Heart right ventricle (tissue), 16 donors: Measurements from ENCODE around the gene IQCK. TPM values are rescaled to one million over a fixed set of nuclear protein-coding genes. Genes with fewer than 3 reads are reported as not detected.

Experiments
- ATAC-seq, 8 donors: fragments of 200-7000 bp; cut with Tn5 transposase; one replicate each; pipeline ENCODE4 v1.9.1; 2020; ENCODE audit warnings: mild to moderate bottlenecking in 8 of 8, moderate library complexity in 8 of 8, moderate number of reproducible peaks in 1 of 8
- DNase-seq, 2 donors: peaks; one replicate each; pipeline ENCODE4 v3.0.0-alpha.2; 2020
- H3K27ac ChIP-seq, 10 donors: fragments of 200-600 bp; sonication (generic) in 2 of 10; one replicate each; pipeline versions ENCODE4 v1.5.0 to v1.8.0; 2020 to 2022; ENCODE audit warnings: mild to moderate bottlenecking in 3 of 10
- H3K27me3 ChIP-seq, 7 donors: fragments of 200-600 bp; one replicate each; pipeline ENCODE4 v1.8.0; 2021 to 2022; ENCODE audit warnings: mild to moderate bottlenecking in 2 of 7
- H3K36me3 ChIP-seq, 9 donors: fragments of 200-600 bp; sonication (generic) in 1 of 9; one replicate each; pipeline versions ENCODE4 v1.5.0 to v1.8.0; 2020 to 2022; ENCODE audit warnings: mild to moderate bottlenecking in 2 of 9
- H3K4me1 ChIP-seq, 9 donors: fragments of 200-600 bp; sonication (generic) in 1 of 9; one replicate each; pipeline versions ENCODE4 v1.5.0 to v1.8.0; 2020 to 2022; ENCODE audit warnings: mild to moderate bottlenecking in 4 of 9
- H3K4me3 ChIP-seq, 10 donors: fragments of 200-600 bp; sonication (generic) in 2 of 10; one replicate each; pipeline versions ENCODE4 v1.5.0 to v1.8.0; 2020 to 2022; ENCODE audit warnings: mild to moderate bottlenecking in 7 of 10, moderate library complexity in 2 of 10
- H3K9me3 ChIP-seq, 11 donors: fragments of 200-600 bp in 10 of 11; sonication (generic) in 2 of 11; one replicate each; pipeline versions ENCODE4 v1.5.0 to v1.8.0; 2013 to 2022; ENCODE audit warnings: mild to moderate bottlenecking in 2 of 11, control low read depth in 1 of 11, moderate library complexity in 1 of 11
- WGBS, 2 donors: extraction: QIAGEN DNeasy Blood & Tissue Kit; methylation state at CpG; one replicate each; pipeline ENCODE4 v1.1.7; 2013; ENCODE audit warnings: inconsistent platforms in 1 of 2; 5-methylcytosine and 5-hydroxymethylcytosine counted together
- intact Hi-C, 10 donors: fragments of 100-400 bp; cut with DNase I; formaldehyde crosslinking; loops; one replicate each; pipeline versions ENCODE4 v1.11.1 to v1.14.2; 2022
- polyA plus RNA-seq, 2 donors: library from polyadenylated mRNA; stranded (reverse); fragments of 200-250 nt; gene quantifications; one replicate each; pipeline ENCODE4 v1.2.3, GENCODE V29; 2013
- total RNA-seq, 10 donors: library from RNA; stranded (reverse); fragmentation: NEBNext Ultra II Directional in 3 of 10; extraction: Animal tissue kit (Norgen Biotek cat#: 25700) in 3 of 10; gene quantifications; one replicate each; pipeline versions ENCODE4 v1.2.1 to v1.2.4, GENCODE V29; 2021 to 2023
- TF ChIP-seq, protein P1 (sequence below), 9 donors: fragments of 200-600 bp; sonication (generic) in 2 of 9; IDR thresholded peaks; one replicate each; pipeline versions ENCODE4 v1.5.0 to v1.8.0; 2021 to 2022; ENCODE audit warnings: antibody characterized with exemption in 9 of 9, mild to moderate bottlenecking in 5 of 9, moderate library complexity in 1 of 9
- donor health status: Arrhythmogenic right ventricular cardiomyopathy.
- donor health status: ischemic (EF 13 %, LVEDD 7.1; RV severe dilation, severe dysfunction).
- donor health status: healthy with polysubstance abuse.
- donor health status: DM: no; HTN: yes; CAD: no.
- donor health status: DM: no; HTN: no; CAD: no.
- donor health status: ischemic (EF 25% LVEDD 6.9; RV normal size, moderate dysfunction).
- donor health status: ischemic (EF 25% LVEDD 5.7; RV mildly dilated, moderate dysfunction).
- donor health status: healthy.
- donor health status: DM: yes; HTN: yes; CAD: no.
- donor health status: Ischemic cardiomyopathy.
- donor health status: ischemic (EF 35%, LVEDD 5.7; RV mildly dilated, moderate dysfunction).
- donor health status: nonischemic (EF 11% LVEDD 7.7; RV severe dilation, severe dysfunction).
- donor health status: DM: yes; HTN: yes; CAD: no.
- donor health status: PGD.
- donor health status: ischemic (EF 29% LVEDD 5.4; RV normal size, mild dysfunction).
- donor health status: nonischemic (EF 23%, LVEDD 6.1; RV moderate dilation, normal function).

The IQCK gene
- total and polyA plus RNA-seq, 12 donors: 5.5 to 11.7 (median 7.4) TPM

DNA sequence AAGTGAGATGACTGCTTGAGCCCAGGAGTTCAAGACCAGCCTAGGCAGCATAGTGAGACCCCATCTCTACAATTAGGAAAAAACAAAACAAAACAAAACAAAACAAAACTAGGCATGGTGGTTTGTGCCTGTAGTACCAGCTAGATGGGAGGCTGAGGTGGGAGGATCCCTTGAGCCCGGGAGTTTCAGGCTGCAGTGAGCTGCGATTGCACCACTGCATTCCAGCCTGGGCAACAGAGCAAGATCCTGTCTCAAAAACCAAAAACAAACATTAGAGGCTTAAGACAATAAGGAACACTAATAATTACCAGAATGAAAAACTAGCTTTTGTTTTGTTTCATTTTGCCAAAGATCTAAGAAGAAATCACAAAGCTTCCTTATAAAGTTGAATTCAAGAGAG, 97.3 kb downstream of the IQCK start:
- WGBS, 2 donors: 63 to 87% methylated on average over 2 of the region's 2 CpGs
- no peaks in the 10 kb centered on the region for H3K27me3 ChIP-seq
- peaks cover 0 to 18% (median 8%) of the 10 kb centered on the region in 9 donors for H3K4me1 ChIP-seq
- no peak for ATAC-seq
- intact Hi-C loops: no loop called here
- H3K27ac ChIP-seq: no peak overlapping the region
- H3K4me3 ChIP-seq: no peak overlapping the region
- TF ChIP-seq, protein P1, sequence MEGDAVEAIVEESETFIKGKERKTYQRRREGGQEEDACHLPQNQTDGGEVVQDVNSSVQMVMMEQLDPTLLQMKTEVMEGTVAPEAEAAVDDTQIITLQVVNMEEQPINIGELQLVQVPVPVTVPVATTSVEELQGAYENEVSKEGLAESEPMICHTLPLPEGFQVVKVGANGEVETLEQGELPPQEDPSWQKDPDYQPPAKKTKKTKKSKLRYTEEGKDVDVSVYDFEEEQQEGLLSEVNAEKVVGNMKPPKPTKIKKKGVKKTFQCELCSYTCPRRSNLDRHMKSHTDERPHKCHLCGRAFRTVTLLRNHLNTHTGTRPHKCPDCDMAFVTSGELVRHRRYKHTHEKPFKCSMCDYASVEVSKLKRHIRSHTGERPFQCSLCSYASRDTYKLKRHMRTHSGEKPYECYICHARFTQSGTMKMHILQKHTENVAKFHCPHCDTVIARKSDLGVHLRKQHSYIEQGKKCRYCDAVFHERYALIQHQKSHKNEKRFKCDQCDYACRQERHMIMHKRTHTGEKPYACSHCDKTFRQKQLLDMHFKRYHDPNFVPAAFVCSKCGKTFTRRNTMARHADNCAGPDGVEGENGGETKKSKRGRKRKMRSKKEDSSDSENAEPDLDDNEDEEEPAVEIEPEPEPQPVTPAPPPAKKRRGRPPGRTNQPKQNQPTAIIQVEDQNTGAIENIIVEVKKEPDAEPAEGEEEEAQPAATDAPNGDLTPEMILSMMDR (IDR thresholded peaks at IDR 0.05): no peak
- no peaks in the 10 kb centered on the region for H3K36me3 ChIP-seq
- peaks cover 0 to 11% (median 0%) of the 10 kb centered on the region in 11 donors for H3K9me3 ChIP-seq
- DNase-seq: no peak

DNA sequence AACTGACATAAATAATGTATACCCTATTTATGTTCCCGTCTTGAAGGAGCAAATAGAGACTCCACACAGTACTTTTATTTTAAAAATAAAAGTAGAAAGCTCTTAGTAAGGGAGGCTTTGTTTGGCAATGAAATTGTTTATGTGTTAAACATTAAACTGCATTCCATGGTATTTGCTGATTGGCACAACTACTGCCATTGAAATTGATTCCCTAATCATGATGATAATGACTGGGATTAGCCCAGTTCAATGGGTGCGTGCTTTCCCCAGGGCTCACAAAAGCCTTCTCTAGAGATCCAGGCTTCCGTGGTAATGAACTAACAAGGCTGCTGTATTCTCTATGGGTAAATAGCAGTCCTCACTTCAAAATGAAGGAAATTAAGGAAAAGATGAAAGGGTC, 99.1 kb downstream of the IQCK start:
- Histone ChIP-seq H3K9me3 (peaks cover 0 to 11% (median 0%) of the 10 kb centered on the region in 11 donors), H3K27ac (no peak overlapping the region), H3K27me3 (no peaks in the 10 kb centered on the region), H3K36me3 (no peaks in the 10 kb centered on the region), H3K4me1 (peaks cover 0 to under 1% (median 0%) of the 10 kb centered on the region in 9 donors), H3K4me3 (no peak overlapping the region)
- 91 to 96% methylated on average over 3 of the region's 3 CpGs for WGBS, 2 donors
- intact Hi-C loops: no loop called here
- ATAC-seq (no peak), DNase-seq (no peak)
- TF ChIP-seq, protein P1 (IDR thresholded peaks at IDR 0.05): no peak

DNA sequence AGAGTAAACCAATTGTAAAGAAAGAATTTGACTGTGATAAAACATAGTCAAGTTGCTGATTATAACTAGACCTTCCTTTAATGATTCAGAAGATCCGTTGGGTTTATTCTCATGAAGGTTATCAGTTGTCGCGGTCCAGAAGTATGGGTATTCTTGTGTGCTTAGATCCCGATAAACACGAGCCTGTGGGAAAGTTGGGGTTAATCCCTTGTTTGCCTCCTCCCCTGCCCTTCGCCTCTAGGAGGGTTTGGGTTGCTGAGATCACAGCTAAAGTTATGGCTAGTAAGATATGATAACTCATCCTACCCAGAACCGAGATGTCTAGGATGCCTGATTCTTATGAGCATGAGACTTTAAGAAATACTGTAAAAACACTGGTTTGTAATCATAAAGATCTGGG, 99.8 kb downstream of the IQCK start:
- TF ChIP-seq, protein P1 (IDR thresholded peaks at IDR 0.05): no peak

DNA sequence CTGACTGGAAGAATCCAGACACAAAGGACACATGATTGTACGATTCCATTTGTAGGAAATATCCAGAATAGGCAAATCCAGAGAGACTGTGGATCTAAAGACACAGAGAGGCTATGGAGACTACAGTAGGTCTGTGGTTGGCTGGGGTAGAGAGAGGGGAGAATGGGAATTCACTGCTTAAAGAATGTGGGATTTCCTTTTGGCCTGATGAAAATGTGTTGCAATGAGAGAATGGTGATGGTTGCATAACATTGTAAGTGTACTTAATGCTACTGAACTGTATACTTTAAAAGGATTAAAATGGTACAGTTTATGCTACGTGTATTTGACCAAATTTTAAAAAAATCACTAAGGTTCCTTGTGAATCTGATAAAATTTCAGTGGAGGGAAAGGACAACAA, 104.5 kb downstream of the IQCK start:
- TF ChIP-seq, protein P1 (IDR thresholded peaks at IDR 0.05): no peak
- Histone ChIP-seq H3K27me3 (no peaks in the 10 kb centered on the region), H3K4me1 (no peaks in the 10 kb centered on the region), H3K36me3 (peaks cover 0 to 14% (median 0%) of the 10 kb centered on the region in 9 donors), H3K4me3 (no peak overlapping the region), H3K9me3 (no peaks in the 10 kb centered on the region), H3K27ac (no peak overlapping the region)
- intact Hi-C loops: loop anchor here in 1 of 10 donors (5.0 kb wide), 1 partner anchor 45 kb away; no protein-coding TSS in a partner anchor
- 92 to 96% methylated on average over 2 of the region's 2 CpGs for WGBS, 2 donors
- no peak for DNase-seq
- no peak for ATAC-seq

More for the DNA sequence above, 99.8 kb downstream of the IQCK start:
- DNase-seq: no peak
- no peaks in the 10 kb centered on the region for H3K36me3 ChIP-seq
- peaks cover 0 to 7% (median 0%) of the 10 kb centered on the region in 11 donors for H3K9me3 ChIP-seq
- no peak overlapping the region for H3K4me3 ChIP-seq
- intact Hi-C loops: no loop called here
- no peak for ATAC-seq
- no peak overlapping the region for H3K27ac ChIP-seq
- no peaks in the 10 kb centered on the region for H3K4me1 ChIP-seq
- H3K27me3 ChIP-seq: no peaks in the 10 kb centered on the region
- 86 to 88% methylated on average over 7 of the region's 7 CpGs for WGBS, 2 donors
